Activated naive CD4-positive, alpha-beta T cell treated with anti-CD3 and anti-CD28 coated beads, Interleukin-2, amount 50 U/mL, for 72 hours (primary cell): ENCODE measurements around the gene ASTN2. TPM values are rescaled to one million over a fixed set of nuclear protein-coding genes. Genes with fewer than 3 reads are reported as not detected.

Experiments used
- ATAC-seq, 2 donors: fragments of 150-1000 bp; cut with Tn5 transposase; 2 replicates each; pipeline ENCODE4 v1.10.0; 2021; ENCODE audit warnings: mild to moderate bottlenecking in 2 of 2, moderate library complexity in 2 of 2
- DNase-seq, 2 donors: peaks; one replicate each; pipeline ENCODE4 v3.0.0; 2021 to 2022; ENCODE audit warnings: low spot score in 2 of 2
- H3K27ac Mint-ChIP-seq, 2 donors: one replicate each; pipeline ENCODE4 v1.8.0; 2022; ENCODE audit warnings: mild to moderate bottlenecking in 2 of 2, mixed read lengths in 2 of 2
- H3K36me3 Mint-ChIP-seq, 2 donors: one replicate each; pipeline ENCODE4 v1.8.0; 2022; ENCODE audit warnings: mixed read lengths in 2 of 2
- H3K9me3 Mint-ChIP-seq, 2 donors: one replicate each; pipeline ENCODE4 v1.8.0; 2022; ENCODE audit warnings: mixed read lengths in 2 of 2
- total RNA-seq, 2 donors: library from RNA; stranded (reverse); gene quantifications; one replicate each; pipeline ENCODE4 v1.2.3, GENCODE V29; 2022

ASTN2 gene
- total RNA-seq, 2 donors from 2014 or later: 4.5 to 5.4 TPM

DNA sequence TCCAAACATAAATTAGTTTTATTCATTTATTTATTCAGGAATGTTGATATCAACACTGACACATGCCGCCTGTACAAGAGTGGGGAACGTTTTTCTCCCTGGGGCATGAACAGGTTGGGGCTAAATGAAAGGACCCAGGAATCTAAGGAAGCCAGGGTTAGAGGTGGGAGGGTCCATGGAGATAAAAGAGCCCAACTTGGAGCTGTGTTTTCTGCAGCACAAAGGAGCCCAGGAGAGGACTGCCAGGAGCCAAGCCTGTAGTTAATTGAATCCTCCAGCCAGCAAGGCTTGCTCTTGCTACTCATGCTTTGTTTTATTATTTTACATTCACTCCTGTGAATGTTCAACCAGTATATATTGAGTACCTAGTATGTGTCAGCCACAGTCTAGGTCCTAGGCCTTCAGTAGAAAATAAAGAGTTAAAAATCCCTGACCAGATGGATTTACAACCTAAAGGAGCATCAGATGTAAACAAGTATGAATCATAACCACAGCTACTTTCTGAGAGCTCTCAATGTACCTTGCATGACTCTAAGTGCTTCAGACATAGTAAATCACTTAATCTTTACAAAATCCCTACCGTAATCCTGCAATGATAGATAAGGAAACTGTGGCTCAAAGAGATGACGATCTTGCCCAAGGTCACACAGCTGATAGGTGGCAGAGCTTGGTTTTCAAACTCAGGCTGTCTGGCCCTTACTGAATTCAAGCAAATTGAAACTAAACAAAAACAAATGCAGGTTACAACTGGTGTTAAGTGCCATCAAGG is 69.8 kb downstream of the ASTN2 start:
- Mint-ChIP-seq H3K9me3 (peaks cover 4 to 15% of the 10 kb centered on the region in 2 donors), H3K27ac (no peak overlapping the region), H3K36me3 (no peaks in the 10 kb centered on the region)
- no peak for DNase-seq
- peak in 1 of 2 donors; percentile 72 for ATAC-seq

DNA sequence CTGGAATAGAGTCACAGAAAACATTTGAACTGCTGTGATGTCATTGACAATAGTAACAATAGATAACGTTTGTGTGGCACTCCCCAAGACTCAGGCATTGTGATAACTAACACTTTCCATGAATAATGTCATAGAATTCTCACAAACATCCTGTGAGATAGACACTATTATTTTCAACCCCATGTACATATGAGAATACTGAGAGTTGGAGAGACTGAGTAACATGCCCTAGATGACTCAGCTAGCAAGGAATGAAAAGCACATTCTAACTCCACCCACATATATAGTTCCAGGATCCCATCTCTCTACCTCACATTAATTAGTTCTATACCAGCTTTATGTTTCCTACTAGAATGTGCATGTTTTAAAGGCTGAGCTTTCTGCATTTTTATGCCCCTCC is 71.4 kb downstream of the ASTN2 start:
- no peaks in the 10 kb centered on the region for H3K36me3 Mint-ChIP-seq
- DNase-seq (no peak), ATAC-seq (peak in 1 of 2 donors; percentile 87)
- peaks cover 10 to 16% of the 10 kb centered on the region in 2 donors for H3K9me3 Mint-ChIP-seq
- H3K27ac Mint-ChIP-seq: no peak overlapping the region

DNA sequence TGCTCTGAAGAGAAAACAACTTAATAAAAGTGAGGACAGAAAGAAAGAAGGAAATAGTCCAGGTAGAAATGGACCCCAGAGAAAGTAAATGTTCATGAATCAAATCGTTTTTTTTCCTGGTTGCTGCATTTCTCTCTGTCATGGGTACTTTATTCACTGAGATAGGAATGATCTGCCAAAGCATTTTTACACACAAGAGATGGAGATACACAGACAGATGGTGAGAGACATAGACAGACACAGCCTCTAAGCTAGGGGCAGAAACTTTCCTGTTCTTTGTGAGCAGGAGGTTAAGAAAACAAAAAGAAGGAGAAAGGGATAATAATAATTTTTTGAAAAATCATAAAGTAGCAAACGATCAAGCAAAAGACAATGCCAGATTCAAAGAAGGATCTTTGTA is 73.7 kb downstream of the ASTN2 start:
- no peak overlapping the region for H3K27ac Mint-ChIP-seq
- ATAC-seq (no peak), DNase-seq (no peak)
- peaks cover 16 to 20% of the 10 kb centered on the region in 2 donors for H3K9me3 Mint-ChIP-seq
- H3K36me3 Mint-ChIP-seq: no peaks in the 10 kb centered on the region

DNA sequence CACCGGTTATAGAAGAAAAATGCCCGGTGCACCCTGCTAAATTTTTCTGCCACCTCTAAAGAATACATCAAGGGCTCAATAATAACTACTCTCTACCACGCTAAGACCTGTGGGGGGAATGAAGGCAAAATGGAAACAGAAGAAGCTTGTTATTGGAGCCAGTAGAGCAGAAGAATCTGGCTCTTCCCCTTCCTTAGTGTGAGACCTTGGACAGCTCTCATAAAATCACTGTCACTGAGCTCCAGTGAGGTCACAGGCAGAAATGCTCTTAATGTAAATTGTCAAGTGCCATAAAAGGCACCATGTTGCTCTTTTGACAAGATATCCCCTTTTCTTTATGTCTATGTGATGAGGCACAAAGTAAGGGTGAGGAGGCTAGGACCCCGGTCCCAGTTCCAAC is 74.4 kb downstream of the ASTN2 start:
- Mint-ChIP-seq H3K36me3 (no peaks in the 10 kb centered on the region), H3K27ac (no peak overlapping the region), H3K9me3 (peaks cover 16 to 23% of the 10 kb centered on the region in 2 donors)
- DNase-seq (no peak), ATAC-seq (no peak)

DNA sequence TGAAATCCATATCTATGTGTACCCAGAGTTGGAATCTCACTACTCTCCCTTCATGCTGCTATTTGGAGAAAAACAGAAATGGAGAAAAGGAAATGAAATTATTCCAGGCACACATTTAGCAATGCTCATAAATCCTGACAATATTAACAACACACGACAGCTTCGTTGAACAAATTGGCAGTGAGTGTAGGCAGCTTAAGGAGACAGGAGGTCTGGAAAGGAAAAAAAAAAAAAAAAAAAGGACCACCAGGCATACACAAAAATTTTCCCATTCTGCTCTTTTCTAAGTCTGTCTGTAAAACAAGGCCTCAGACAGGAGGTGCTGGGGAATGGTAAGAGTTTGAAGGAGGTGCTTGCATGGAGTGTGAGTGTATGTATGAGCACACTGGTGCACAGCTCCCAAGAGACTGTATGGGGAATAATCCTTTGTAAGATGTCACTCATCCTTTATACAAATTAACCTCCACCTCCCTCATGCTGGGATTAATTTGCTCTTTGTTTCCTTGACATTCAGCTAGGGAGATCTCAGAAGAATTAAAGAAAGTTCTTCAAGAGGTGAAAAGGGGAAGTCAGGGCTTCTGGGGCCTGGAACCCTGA is 78.9 kb downstream of the ASTN2 start:
- Mint-ChIP-seq H3K27ac (no peak overlapping the region), H3K36me3 (no peaks in the 10 kb centered on the region), H3K9me3 (peaks cover 17 to 25% of the 10 kb centered on the region in 2 donors)
- no peak for ATAC-seq
- DNase-seq: no peak

DNA sequence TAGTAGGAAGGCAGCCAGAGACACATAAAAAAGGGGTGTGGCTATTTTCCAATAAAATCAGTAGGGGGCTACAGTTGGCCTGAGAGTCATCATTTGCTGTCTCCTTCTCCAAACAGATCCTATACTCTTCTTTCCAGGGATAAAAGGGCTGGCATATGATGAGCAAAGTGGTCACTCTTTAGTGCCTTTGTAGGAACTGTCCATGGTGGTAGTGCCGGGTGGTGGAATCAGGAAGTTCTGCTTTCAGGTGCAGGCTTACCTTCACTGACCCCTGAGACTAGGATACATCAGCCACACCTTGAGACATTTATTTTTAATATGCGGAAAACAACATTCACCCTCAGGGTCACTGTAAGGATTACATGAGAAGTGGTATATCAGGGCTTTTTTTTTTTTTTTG is 80.8 kb downstream of the ASTN2 start:
- peaks cover 11 to 22% of the 10 kb centered on the region in 2 donors for H3K9me3 Mint-ChIP-seq

DNA sequence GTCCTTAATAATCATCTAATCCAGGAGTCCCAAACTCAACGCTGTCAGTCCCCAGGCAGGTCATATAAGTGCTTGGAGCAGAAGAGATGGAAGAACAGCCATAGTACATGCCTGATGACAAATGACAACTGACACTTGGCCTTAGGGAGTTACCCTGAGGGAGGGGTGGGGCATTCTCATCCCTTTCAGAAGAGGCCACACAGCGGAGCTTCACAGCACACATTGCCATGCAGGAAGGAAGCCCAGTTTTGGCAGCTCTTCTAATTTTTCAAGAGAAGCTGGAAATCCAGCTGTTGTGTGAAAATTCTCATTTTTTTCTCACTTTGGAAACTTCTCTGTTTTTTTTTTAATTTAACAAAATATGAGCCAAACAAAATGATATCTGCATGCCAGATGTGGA is 89.0 kb downstream of the ASTN2 start:
- no peak overlapping the region for H3K27ac Mint-ChIP-seq
- ATAC-seq (no peak), DNase-seq (no peak)
- peaks cover 12 to 25% of the 10 kb centered on the region in 2 donors for H3K9me3 Mint-ChIP-seq
- peaks cover 0 to 8% of the 10 kb centered on the region in 2 donors for H3K36me3 Mint-ChIP-seq

More for the DNA sequence above, 80.8 kb downstream of the ASTN2 start:
- Mint-ChIP-seq H3K36me3 (no peaks in the 10 kb centered on the region), H3K27ac (no peak overlapping the region)
- DNase-seq (no peak), ATAC-seq (no peak)

DNA sequence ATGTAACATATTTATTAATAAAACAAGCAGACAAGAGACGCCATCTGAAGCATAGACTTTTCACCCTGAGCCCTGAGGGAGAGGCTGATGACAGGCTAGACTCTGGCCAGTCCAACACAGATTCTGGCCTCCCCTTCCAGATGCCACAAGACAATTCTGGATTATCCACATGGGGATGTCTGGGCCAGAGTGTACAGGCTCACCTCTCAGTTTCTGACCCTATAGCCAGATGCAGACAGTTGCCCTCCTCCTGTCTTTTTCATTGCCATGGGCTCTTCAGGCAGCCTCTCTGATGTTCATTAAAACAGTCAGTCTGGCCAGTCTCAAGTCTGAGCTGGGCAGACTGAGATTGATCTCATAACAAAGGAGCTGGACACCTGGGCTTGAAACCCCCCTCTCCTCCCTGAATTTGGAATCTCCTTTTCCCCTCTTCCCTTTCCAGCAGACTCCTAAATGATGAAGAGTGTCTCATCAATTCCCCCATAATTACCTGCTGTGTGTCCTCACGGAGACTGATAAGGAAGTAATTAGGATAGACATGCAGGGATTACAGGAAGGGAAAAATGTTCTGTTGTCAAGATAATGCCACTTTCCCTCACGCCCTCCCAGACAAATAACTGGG is 89.6 kb downstream of the ASTN2 start:
- no peak for DNase-seq
- Mint-ChIP-seq H3K27ac (no peak overlapping the region), H3K9me3 (peaks cover 12 to 20% of the 10 kb centered on the region in 2 donors), H3K36me3 (peaks cover 0 to 8% of the 10 kb centered on the region in 2 donors)
- no peak for ATAC-seq

DNA sequence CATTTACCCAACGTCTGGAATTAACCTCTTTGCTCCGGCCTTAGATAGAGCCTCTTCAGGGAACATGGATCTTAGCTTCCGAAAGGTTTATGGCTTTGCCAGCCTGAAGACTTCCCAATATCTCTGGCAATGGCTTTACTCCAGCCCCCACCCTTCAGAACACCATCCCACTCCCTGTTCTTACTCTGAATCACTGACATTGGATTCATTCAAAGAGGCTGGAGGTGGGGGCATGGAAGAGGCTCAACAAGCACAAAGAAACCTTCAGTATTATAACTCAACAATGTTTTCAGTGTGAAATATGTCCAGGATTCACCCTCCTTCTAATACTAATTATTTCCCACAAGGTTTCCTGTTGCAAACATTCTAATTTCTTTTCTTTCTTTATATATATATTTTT is 91.5 kb downstream of the ASTN2 start:
- DNase-seq (no peak), ATAC-seq (no peak)
- Mint-ChIP-seq H3K36me3 (peaks cover 0 to 8% of the 10 kb centered on the region in 2 donors), H3K27ac (no peak overlapping the region), H3K9me3 (peaks cover 12 to 20% of the 10 kb centered on the region in 2 donors)

DNA sequence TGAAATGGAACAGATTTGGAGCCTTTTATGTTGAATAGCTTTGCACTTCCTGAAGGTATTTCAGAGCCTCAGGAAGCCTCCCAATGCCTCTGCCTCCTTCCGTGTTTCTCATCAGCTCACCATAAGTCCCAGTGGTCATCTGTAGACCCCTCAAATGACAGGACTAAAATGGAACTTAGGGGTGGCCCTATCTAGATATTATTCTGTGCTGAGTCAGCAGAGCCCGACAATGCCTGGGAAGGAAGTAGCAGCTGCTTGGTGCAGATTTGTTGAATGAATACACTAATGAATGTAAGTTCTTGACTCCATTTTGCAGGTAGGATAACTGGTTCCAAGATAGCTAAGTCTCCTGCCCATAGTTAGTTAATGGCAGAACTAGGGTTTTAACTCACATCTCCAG is 97.7 kb downstream of the ASTN2 start:
- H3K36me3 Mint-ChIP-seq: peaks cover 0 to 5% of the 10 kb centered on the region in 2 donors
- ATAC-seq (no peak), DNase-seq (no peak)
- no peak overlapping the region for H3K27ac Mint-ChIP-seq
- peaks cover 11 to 14% of the 10 kb centered on the region in 2 donors for H3K9me3 Mint-ChIP-seq

DNA sequence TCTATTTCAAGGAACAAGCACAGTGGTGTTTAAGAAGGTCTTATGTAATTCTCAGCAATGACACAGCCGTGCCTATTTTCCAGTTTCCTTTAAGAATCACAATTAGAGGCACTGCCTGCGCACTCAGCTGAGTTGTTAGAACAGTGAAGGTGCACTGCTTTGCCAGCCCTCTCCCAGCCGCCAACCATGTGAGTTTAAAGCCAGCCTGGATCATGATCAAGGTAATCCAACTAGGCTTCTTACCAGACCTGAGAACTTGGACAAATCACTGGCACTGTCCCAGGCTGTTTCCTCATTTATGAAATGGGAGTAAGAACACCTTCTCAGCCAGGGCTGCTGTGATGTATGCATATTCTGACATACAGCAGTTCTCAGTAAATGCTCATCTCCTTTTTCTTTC is 99.6 kb downstream of the ASTN2 start:
- Mint-ChIP-seq H3K27ac (no peak overlapping the region), H3K36me3 (peaks cover 0 to 5% of the 10 kb centered on the region in 2 donors), H3K9me3 (peaks cover 14 to 15% of the 10 kb centered on the region in 2 donors)
- ATAC-seq (no peak), DNase-seq (no peak)

DNA sequence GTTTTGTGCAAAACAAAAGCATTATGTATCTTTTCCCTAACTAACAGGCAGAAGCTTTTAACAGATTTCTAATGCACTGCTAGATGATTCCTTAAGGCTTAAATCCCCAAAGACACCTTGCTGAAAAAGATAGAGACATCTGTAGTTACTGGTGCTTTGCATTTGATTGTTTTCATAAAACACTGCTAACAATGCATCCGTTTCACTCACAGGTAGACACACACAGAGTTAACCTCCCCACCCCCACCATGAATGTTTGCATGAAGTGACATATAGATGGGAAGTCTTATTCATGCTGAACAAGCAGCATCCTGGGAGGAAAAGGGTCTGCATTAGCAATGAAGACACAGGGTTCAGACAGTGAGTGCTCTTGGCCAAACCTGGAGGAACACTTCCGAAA is 100.9 kb downstream of the ASTN2 start:
- no peak for DNase-seq
- H3K36me3 Mint-ChIP-seq: peaks cover 0 to 5% of the 10 kb centered on the region in 2 donors
- no peak overlapping the region for H3K27ac Mint-ChIP-seq
- no peak for ATAC-seq
- peaks cover 14 to 15% of the 10 kb centered on the region in 2 donors for H3K9me3 Mint-ChIP-seq

DNA sequence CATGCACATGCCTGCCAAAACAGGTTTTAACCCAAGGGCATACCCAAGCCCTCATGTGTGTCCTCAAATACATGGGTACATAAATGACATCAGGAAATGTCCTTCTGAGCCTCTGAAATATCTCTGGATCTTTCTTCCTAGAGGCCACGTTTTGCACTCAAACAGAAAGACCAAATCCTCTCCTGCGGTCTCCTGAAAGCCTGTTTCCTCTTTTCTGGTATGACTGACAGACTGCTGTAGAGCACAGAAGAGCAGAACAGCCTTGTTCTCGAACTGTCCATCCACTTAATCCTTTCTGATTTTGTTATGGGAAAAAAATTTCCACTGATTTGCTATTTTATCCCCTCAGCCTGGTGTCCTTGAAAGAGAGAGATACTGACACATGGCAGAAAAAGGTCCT is 107.2 kb downstream of the ASTN2 start:
- DNase-seq: no peak
- Mint-ChIP-seq H3K9me3 (peaks cover 6 to 11% of the 10 kb centered on the region in 2 donors), H3K27ac (no peak overlapping the region), H3K36me3 (no peaks in the 10 kb centered on the region)
- no peak for ATAC-seq

DNA sequence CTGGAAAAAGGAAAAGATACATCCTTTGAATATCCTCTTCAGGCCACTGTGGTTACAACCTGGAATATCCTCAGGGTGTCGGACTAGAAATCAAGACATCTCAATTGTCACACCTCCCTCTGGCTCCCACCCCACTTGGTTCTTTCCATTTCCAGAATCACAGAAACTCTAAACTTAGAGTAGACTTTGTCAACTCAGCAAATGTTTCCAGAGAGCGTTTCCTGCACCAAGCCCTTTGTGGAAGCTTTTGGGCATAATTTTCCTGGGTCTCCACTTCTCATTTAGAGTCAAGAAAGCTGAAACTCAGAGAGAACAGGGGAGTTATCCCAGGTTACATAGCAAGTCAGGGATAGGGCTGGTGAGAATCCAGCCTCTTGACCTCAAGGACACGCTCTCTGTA is 108.8 kb downstream of the ASTN2 start:
- Mint-ChIP-seq H3K36me3 (no peaks in the 10 kb centered on the region), H3K27ac (no peak overlapping the region), H3K9me3 (peaks cover 6 to 14% of the 10 kb centered on the region in 2 donors)
- ATAC-seq (no peak), DNase-seq (no peak)

DNA sequence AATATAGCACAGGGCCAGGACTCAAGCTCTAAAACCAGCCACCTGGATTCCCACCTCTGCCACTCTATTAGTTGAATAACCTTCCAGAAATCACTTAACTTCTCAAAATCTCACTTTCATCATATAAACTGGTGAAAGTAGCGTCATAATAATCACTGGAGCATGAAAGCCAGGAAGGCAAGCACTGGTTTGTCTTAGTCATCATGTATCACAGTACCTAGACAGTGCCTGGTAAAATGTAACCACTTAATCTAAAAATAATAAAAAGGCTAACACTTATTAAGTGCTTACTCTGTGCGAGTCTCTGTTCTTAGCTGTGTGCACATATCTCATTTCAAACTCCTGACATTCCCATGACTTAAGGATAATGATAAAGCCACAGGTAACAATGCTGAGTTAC is 109.4 kb downstream of the ASTN2 start:
- no peak for DNase-seq

DNA sequence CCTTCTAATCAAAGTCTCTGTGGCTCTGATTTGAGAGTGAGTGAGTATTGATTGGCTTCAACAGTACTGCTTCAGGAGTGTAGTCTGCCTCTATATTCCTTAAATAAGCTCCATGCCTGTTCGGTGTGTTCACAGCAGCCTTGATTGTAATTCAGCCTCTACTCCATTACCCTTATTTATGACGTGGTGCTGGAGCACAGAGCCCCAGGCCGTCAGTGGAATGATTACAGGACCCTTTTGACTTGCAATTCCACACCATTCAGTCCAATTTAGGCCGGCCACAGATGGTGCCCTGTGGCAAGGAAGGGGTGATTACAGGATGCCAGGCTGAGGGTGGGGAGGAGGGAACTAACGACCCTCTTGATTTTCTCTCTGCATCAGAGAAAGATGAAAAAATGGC is 110.3 kb downstream of the ASTN2 start:
- Mint-ChIP-seq H3K27ac (no peak overlapping the region), H3K36me3 (no peaks in the 10 kb centered on the region), H3K9me3 (peaks cover 6 to 20% of the 10 kb centered on the region in 2 donors)
- ATAC-seq: no peak
- DNase-seq: no peak

More for the DNA sequence above, 109.4 kb downstream of the ASTN2 start:
- no peak for ATAC-seq
- Mint-ChIP-seq H3K36me3 (no peaks in the 10 kb centered on the region), H3K9me3 (peaks cover 5 to 17% of the 10 kb centered on the region in 2 donors), H3K27ac (no peak overlapping the region)

DNA sequence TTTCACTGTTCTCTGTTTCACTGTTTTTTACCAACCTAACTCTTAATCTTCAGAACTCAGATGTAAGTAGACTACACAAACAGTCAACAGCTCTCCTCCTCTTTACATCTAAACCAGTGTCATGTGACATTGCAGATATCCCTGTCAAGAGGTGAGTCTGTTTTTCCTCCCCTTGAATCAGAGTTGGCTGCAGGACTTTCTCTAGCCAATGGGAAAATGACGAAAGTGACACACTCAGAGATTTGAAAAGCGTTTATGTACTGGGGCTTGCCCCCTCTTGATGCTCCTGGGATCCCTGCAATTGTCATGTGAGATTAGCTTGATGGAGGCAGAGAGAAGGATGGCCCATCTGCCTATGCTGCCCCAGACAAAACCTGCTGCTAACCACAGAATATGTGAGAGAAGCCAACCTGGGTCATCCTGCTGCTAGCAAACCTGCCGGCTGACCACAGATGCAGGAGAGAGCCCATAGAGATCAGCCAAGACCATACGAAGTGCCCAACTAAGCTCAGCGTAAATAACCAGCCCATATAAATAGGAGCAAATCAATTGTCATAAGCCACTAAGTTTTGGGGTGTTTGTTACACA is 111.1 kb downstream of the ASTN2 start:
- no peaks in the 10 kb centered on the region for H3K36me3 Mint-ChIP-seq

More for the DNA sequence above, 111.1 kb downstream of the ASTN2 start:
- DNase-seq: no peak
- Mint-ChIP-seq H3K9me3 (peaks cover 11 to 20% of the 10 kb centered on the region in 2 donors), H3K27ac (no peak overlapping the region)
- ATAC-seq: no peak
